ENCODE results near the gene ATP8B3. TPM values are rescaled to one million over a fixed set of nuclear protein-coding genes. Genes with fewer than 3 reads are reported as not detected.

The ATP8B3 gene
- total RNA-seq, 1 donor from 2014 or later: 0.69 TPM

GRCh38 chr19:1807030-1807694 is 4.9 kb downstream of the ATP8B3 start:
- Mint-ChIP-seq H3K27me3 (ENCODE audit: unreplicated experiment) (peaks cover 13% of the 10 kb centered on the region), H3K36me3 (ENCODE audit: low read depth, unreplicated experiment) (no peaks in the 10 kb centered on the region), H3K4me1 (ENCODE audit: unreplicated experiment) (no peaks in the 10 kb centered on the region), H3K9me3 (ENCODE audit: unreplicated experiment) (no peaks in the 10 kb centered on the region), H3K27ac (ENCODE audit: unreplicated experiment) (no peak overlapping the region), H3K4me3 (ENCODE audit: unreplicated experiment) (no peak overlapping the region)
- DNase-seq (ENCODE audit: low spot score): no peak
- TF ChIP-seq CTCF (IDR thresholded peaks at IDR 0.05; ENCODE audit: unreplicated experiment): no peak

- no peak for DNase-seq (ENCODE audit: low spot score)
- H3K27me3 Mint-ChIP-seq (ENCODE audit: unreplicated experiment): peaks cover 13% of the 10 kb centered on the region
- no peak overlapping the region for H3K27ac Mint-ChIP-seq (ENCODE audit: unreplicated experiment)
- no peaks in the 10 kb centered on the region for H3K4me1 Mint-ChIP-seq (ENCODE audit: unreplicated experiment)
- TF ChIP-seq CTCF (IDR thresholded peaks at IDR 0.05; ENCODE audit: unreplicated experiment): no peak
- no peaks in the 10 kb centered on the region for H3K36me3 Mint-ChIP-seq (ENCODE audit: low read depth, unreplicated experiment)
- H3K9me3 Mint-ChIP-seq (ENCODE audit: unreplicated experiment): no peaks in the 10 kb centered on the region
- H3K4me3 Mint-ChIP-seq (ENCODE audit: unreplicated experiment): no peak overlapping the region
Observed at GRCh38 chr19:1806184-1807029, 5.7 kb downstream of the ATP8B3 start.

- Mint-ChIP-seq H3K27me3 (ENCODE audit: unreplicated experiment) (peaks cover 9% of the 10 kb centered on the region), H3K27ac (ENCODE audit: unreplicated experiment) (no peak overlapping the region), H3K36me3 (ENCODE audit: low read depth, unreplicated experiment) (no peaks in the 10 kb centered on the region), H3K4me1 (ENCODE audit: unreplicated experiment) (no peaks in the 10 kb centered on the region), H3K9me3 (ENCODE audit: unreplicated experiment) (no peaks in the 10 kb centered on the region), H3K4me3 (ENCODE audit: unreplicated experiment) (no peak overlapping the region)
- no peak for DNase-seq (ENCODE audit: low spot score)
- TF ChIP-seq CTCF (IDR thresholded peaks at IDR 0.05; ENCODE audit: unreplicated experiment): no peak
Observed at GRCh38 chr19:1805401-1806183, 6.5 kb downstream of the ATP8B3 start.

GRCh38 chr19:1804858-1805257 is 7.2 kb downstream of the ATP8B3 start:
- no peak for DNase-seq (ENCODE audit: low spot score)
- Mint-ChIP-seq H3K4me1 (ENCODE audit: unreplicated experiment) (no peaks in the 10 kb centered on the region), H3K36me3 (ENCODE audit: low read depth, unreplicated experiment) (no peaks in the 10 kb centered on the region), H3K27me3 (ENCODE audit: unreplicated experiment) (peaks cover 5% of the 10 kb centered on the region), H3K27ac (ENCODE audit: unreplicated experiment) (no peak overlapping the region), H3K9me3 (ENCODE audit: unreplicated experiment) (no peaks in the 10 kb centered on the region), H3K4me3 (ENCODE audit: unreplicated experiment) (no peak overlapping the region)
- TF ChIP-seq CTCF (IDR thresholded peaks at IDR 0.05; ENCODE audit: unreplicated experiment): no peak
